ENCODE results near the gene CYGB.

- TF ChIP-seq MBNL3 (CRISPR knock-in tag; conservative IDR thresholded peaks at IDR 0.05) (no peak), ZNF503 (CRISPR knock-in tag; IDR thresholded peaks at IDR 0.05) (no peak), SALL1 (CRISPR knock-in tag; IDR thresholded peaks at IDR 0.05) (no peak), ZZZ3 (CRISPR knock-in tag; IDR thresholded peaks at IDR 0.05; ENCODE audit: borderline replicate concordance) (no peak), PAX8 (CRISPR knock-in tag; IDR thresholded peaks at IDR 0.05; ENCODE audit: borderline replicate concordance) (no peak), ZFX (CRISPR knock-in tag; IDR thresholded peaks at IDR 0.05; ENCODE audit: low read depth) (no peak), ZFP36 (IDR thresholded peaks at IDR 0.05; ENCODE audit: borderline replicate concordance, low read depth, low read length, partially characterized antibody) (no peak), CREB3 (CRISPR knock-in tag; IDR thresholded peaks at IDR 0.05) (no peak)
These were observed 25.7 kb downstream of the CYGB start for GRCh38 chr17:76511668-76512365.
